Measurements from ENCODE around the gene SLC25A39. TPM values are rescaled to one million over a fixed set of nuclear protein-coding genes. Genes with fewer than 3 reads are reported as not detected.

The SLC25A39 gene
- total RNA-seq, 3 donors from 2014 or later (not counting 1 experiment from before 2014, with no cell fraction given), result 82.4 to 105 (median 97.9) TPM

- H3K36me3 ChIP-seq (ENCODE audit: control insufficient read depth, insufficient read depth, low read length), result no peaks in the 10 kb centered on the region
- H3K27ac Mint-ChIP-seq, result no peak overlapping the region
- ATAC-seq (no peak), DNase-seq (no peak)
- H3K4me3 ChIP-seq (ENCODE audit: low read length), result no peak overlapping the region
- no peaks in the 10 kb centered on the region for H3K9me3 ChIP-seq (ENCODE audit: control insufficient read depth, insufficient read depth, low read length)
- intact Hi-C loops (cut with micrococcal nuclease), result no loop called here
- no peaks in the 10 kb centered on the region for H3K4me1 Mint-ChIP-seq
- H3K27ac ChIP-seq (ENCODE audit: low read length), result no peak overlapping the region
- peaks cover 31 to 37% of the 10 kb centered on the region in 2 donors for H3K27me3 Mint-ChIP-seq (ENCODE audit: low read depth in 2 of 2)
- peak overlapping the region; percentile 74 for H3K4me3 Mint-ChIP-seq
- TF ChIP-seq, protein P1, sequence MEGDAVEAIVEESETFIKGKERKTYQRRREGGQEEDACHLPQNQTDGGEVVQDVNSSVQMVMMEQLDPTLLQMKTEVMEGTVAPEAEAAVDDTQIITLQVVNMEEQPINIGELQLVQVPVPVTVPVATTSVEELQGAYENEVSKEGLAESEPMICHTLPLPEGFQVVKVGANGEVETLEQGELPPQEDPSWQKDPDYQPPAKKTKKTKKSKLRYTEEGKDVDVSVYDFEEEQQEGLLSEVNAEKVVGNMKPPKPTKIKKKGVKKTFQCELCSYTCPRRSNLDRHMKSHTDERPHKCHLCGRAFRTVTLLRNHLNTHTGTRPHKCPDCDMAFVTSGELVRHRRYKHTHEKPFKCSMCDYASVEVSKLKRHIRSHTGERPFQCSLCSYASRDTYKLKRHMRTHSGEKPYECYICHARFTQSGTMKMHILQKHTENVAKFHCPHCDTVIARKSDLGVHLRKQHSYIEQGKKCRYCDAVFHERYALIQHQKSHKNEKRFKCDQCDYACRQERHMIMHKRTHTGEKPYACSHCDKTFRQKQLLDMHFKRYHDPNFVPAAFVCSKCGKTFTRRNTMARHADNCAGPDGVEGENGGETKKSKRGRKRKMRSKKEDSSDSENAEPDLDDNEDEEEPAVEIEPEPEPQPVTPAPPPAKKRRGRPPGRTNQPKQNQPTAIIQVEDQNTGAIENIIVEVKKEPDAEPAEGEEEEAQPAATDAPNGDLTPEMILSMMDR (IDR thresholded peaks at IDR 0.05), result no peak
- WGBS (ENCODE audit: insufficient coverage), result 29% methylated on average over 4 of the region's 11 CpGs
- H3K27me3 ChIP-seq (ENCODE audit: control insufficient read depth, insufficient read depth, low read length), result peaks cover 10% of the 10 kb centered on the region
- peaks cover 13% of the 10 kb centered on the region for H3K4me1 ChIP-seq (ENCODE audit: control insufficient read depth, insufficient read depth, low read length)
- no peaks in the 10 kb centered on the region for H3K36me3 Mint-ChIP-seq
- H3K9me3 Mint-ChIP-seq, result no peaks in the 10 kb centered on the region
These were observed 37.9 kb upstream of the SLC25A39 start for GRCh38 chr17:44362459-44362948.

DNA sequence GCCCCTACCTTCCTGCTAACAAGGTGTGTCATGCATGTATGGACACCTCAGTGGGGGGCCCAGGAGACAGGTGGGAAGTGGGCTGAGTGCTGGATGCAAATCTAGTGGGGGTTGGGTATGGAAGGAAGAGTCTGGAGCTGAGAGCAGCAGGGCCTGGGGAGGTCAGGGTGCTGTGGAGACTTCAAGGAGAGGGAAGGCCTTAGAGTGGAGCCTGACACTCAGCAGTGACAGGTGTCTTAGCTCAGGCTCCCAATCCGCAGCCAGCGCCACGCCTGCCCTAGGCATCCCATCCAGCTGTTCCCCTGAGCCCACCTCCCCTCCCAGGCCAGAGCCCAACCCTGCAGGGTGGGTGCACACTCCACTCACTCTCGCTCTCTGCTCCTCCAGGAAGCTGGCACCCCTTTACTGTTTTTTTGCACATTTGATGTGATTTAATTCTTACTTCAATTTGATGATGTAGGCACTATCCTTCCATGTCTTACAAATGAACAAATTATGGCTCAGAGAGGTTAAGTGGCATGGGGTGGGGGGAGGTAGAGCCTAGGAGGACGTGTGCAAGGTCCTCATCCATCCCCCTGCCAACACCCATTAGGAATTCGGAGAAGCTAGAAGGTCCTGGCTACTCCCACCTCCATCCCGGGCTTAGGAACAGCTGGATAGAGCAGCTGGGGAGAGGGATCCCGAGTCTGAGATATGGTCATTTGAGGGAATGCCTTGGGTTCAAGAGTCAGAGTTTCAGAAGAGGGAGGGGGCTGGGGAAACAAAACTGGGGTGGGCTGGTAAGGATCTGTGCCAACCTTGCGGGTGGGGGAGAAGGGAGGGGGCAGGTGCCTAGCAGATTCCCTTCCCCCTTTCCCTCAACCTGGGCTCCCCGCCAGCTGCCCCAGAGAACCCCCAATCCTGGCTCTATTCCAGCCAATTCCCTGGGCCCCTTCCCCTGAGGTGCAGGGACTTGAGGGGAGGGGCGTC, 37.0 kb upstream of the SLC25A39 start:
- WGBS (ENCODE audit: insufficient coverage), result 83% methylated on average over 8 of the region's 11 CpGs
- TF ChIP-seq, protein P1 (IDR thresholded peaks at IDR 0.05), result no peak
- H3K9me3 Mint-ChIP-seq, result no peaks in the 10 kb centered on the region
- H3K36me3 ChIP-seq (ENCODE audit: control insufficient read depth, insufficient read depth, low read length), result no peaks in the 10 kb centered on the region
- H3K9me3 ChIP-seq (ENCODE audit: control insufficient read depth, insufficient read depth, low read length), result no peaks in the 10 kb centered on the region
- intact Hi-C loops (cut with micrococcal nuclease), result no loop called here
- H3K36me3 Mint-ChIP-seq, result no peaks in the 10 kb centered on the region
- ATAC-seq (no peak), DNase-seq (no peak)
- H3K27ac ChIP-seq (ENCODE audit: low read length), result no peak overlapping the region
- H3K27me3 ChIP-seq (ENCODE audit: control insufficient read depth, insufficient read depth, low read length), result peaks cover 10% of the 10 kb centered on the region
- H3K4me1 ChIP-seq (ENCODE audit: control insufficient read depth, insufficient read depth, low read length), result peaks cover 13% of the 10 kb centered on the region
- peaks cover 27 to 28% of the 10 kb centered on the region in 2 donors for H3K27me3 Mint-ChIP-seq (ENCODE audit: low read depth in 2 of 2)
- no peaks in the 10 kb centered on the region for H3K4me1 Mint-ChIP-seq
- H3K4me3 Mint-ChIP-seq, result no peak overlapping the region
- no peak overlapping the region for H3K27ac Mint-ChIP-seq
- H3K4me3 ChIP-seq (ENCODE audit: low read length), result no peak overlapping the region

DNA sequence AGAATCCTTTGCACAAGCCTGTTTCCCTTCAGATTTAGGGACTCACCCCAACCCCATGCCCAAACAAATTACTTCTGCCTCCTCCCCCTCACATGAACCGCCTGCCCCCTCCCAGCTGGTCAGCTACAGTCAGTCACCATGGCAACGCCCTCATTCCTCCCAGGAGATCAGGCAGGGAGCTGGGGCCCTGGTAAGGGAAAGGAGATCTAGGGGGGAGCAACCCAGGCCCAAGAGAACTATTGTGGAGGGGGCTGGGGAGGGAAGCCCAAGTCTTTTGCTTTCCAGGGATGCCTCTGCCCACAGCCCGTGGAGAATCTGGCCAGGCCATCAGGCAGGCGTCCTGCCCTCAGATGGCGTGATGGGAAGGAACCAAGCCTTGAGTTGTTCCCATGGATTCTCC, 36.2 kb upstream of the SLC25A39 start:
- ATAC-seq (no peak), DNase-seq (no peak)
- TF ChIP-seq, protein P1 (IDR thresholded peaks at IDR 0.05), result no peak
- no peaks in the 10 kb centered on the region for H3K36me3 Mint-ChIP-seq
- H3K9me3 Mint-ChIP-seq, result no peaks in the 10 kb centered on the region
- Histone ChIP-seq H3K4me3 (ENCODE audit: low read length) (no peak overlapping the region), H3K27ac (ENCODE audit: low read length) (no peak overlapping the region), H3K27me3 (ENCODE audit: control insufficient read depth, insufficient read depth, low read length) (peaks cover 10% of the 10 kb centered on the region), H3K9me3 (ENCODE audit: control insufficient read depth, insufficient read depth, low read length) (no peaks in the 10 kb centered on the region), H3K36me3 (ENCODE audit: control insufficient read depth, insufficient read depth, low read length) (no peaks in the 10 kb centered on the region), H3K4me1 (ENCODE audit: control insufficient read depth, insufficient read depth, low read length) (peaks cover 13% of the 10 kb centered on the region)
- no peaks in the 10 kb centered on the region for H3K4me1 Mint-ChIP-seq
- peaks cover 20 to 27% of the 10 kb centered on the region in 2 donors for H3K27me3 Mint-ChIP-seq (ENCODE audit: low read depth in 2 of 2)
- WGBS (ENCODE audit: insufficient coverage), result 85% methylated on average over 5 of the region's 5 CpGs
- intact Hi-C loops (cut with micrococcal nuclease), result no loop called here
- H3K4me3 Mint-ChIP-seq, result no peak overlapping the region
- H3K27ac Mint-ChIP-seq, result no peak overlapping the region

Measured in natural killer cell (primary cell).